Mucosa of descending colon (tissue), 3 donors: Measurements from ENCODE around the gene SCOC. TPM values are rescaled to one million over a fixed set of nuclear protein-coding genes. Genes with fewer than 3 reads are reported as not detected.

Experiments used
- ATAC-seq: fragments of 200-7000 bp; cut with Tn5 transposase; one replicate; pipeline ENCODE4 v1.9.1; 2020; ENCODE audit warnings: mild to moderate bottlenecking, moderate library complexity
- DNase-seq, 3 donors: peaks; one replicate each; pipeline ENCODE4 v3.0.0-alpha.2; 2020
- H3K36me3 ChIP-seq: fragments of 200-600 bp; one replicate; pipeline ENCODE4 v1.8.0; 2021; ENCODE audit warnings: low read depth, mild to moderate bottlenecking
- H3K4me1 ChIP-seq: fragments of 200-600 bp; one replicate; pipeline ENCODE4 v1.8.0; 2021; ENCODE audit warnings: low read depth, mild to moderate bottlenecking
- H3K4me3 ChIP-seq: fragments of 200-600 bp; one replicate; pipeline ENCODE4 v1.8.0; 2021; ENCODE audit warnings: mild to moderate bottlenecking
- H3K9me3 ChIP-seq: fragments of 200-600 bp; one replicate; pipeline ENCODE4 v1.8.0; 2021; ENCODE audit warnings: mild to moderate bottlenecking
- CTCF ChIP-seq: fragments of 200-600 bp; IDR thresholded peaks from one replicate; pipeline ENCODE4 v1.8.0; 2022; ENCODE audit warnings: antibody characterized with exemption, mild to moderate bottlenecking
- intact Hi-C, 2 donors: fragments of 100-400 bp; cut with DNase I in 1 of 2; cut with micrococcal nuclease in 1 of 2; formaldehyde crosslinking; loops; one replicate each; pipeline versions ENCODE4 v1.11.0 to v1.11.1; 2022; cut with DNase I, micrococcal nuclease
- long read RNA-seq, 2 donors: library from polyadenylated mRNA; unstranded; transcript quantifications; one replicate each; pipeline ENCODE4 v2.0.0, GENCODE V29; 2019 to 2021
- total RNA-seq, 3 donors: library from RNA; stranded (reverse); fragmentation: NEBNext Ultra II Directional in 2 of 3; extraction: Animal tissue kit (Norgen Biotek cat#: 25700) in 2 of 3; gene quantifications; one replicate each; pipeline versions ENCODE4 v1.2.1 to v1.2.4, GENCODE V29; 2021 to 2023
- donor health status: DM: no; HTN: no; CAD: no; lungs with moderate emphysema.
- donor health status: DM: no; HTN: no; CAD: no.
- donor health status: DM: no; HTN: yes; CAD: no.

The SCOC gene
- 10 to 100 TPM; 41.1 to 52.8 (median 51.3) TPM for total RNA-seq
- long read RNA-seq, donor 1, transcript SCOC-211 (4 exons, 1,959 nt) = major isoform, 61 of 73 reads
- long read RNA-seq, donor 1, partial matches to known transcripts = 2 of 73 reads
- long read RNA-seq, donor 1, other reads (novel, unspliced or antisense) = 5 of 73 reads
- long read RNA-seq, donor 2, transcript SCOC-203 (4 exons, 1,999 nt) = minor isoform, 8 of 49 reads
- long read RNA-seq, donor 2, transcript SCOC-211 (4 exons, 1,959 nt) = major isoform, 31 of 49 reads
- long read RNA-seq, donor 2, partial matches to known transcripts = 2 of 49 reads
- long read RNA-seq, donor 2, other reads (novel, unspliced or antisense) = 6 of 49 reads

GRCh38 chr4:140373328-140374129 lies at the start of gene SCOC:
TSS of gene SCOC (plus strand) at chr4:140373646. CDS start at chr4:140379171, 5,525 bp downstream.
- Histone ChIP-seq H3K36me3 (peaks cover 4% of the 10 kb centered on the region), H3K4me3 (peak within 1 kb of the TSS; percentile 59), H3K4me1 (peaks cover 8% of the 10 kb centered on the region), H3K9me3 (no peaks in the 10 kb centered on the region)
- intact Hi-C loops = no loop called here
- DNase-seq = peak; percentile 99 to 100 (median 99)
- peak; percentile 98 for ATAC-seq
- TF ChIP-seq CTCF = no peak

- H3K4me3 ChIP-seq = no peak overlapping the region
- peak; percentile 28 for TF ChIP-seq CTCF
- no peaks in the 10 kb centered on the region for H3K9me3 ChIP-seq
- DNase-seq = peak in 1 of 3 donors; percentile 54
- no peaks in the 10 kb centered on the region for H3K36me3 ChIP-seq
- intact Hi-C loops = no loop called here
- H3K4me1 ChIP-seq = no peaks in the 10 kb centered on the region
- ATAC-seq = peak; percentile 69
Measured at GRCh38 chr4:140326395-140326993, 47.0 kb upstream of the SCOC start.

- Histone ChIP-seq H3K4me3 (no peak overlapping the region), H3K4me1 (no peaks in the 10 kb centered on the region), H3K36me3 (no peaks in the 10 kb centered on the region), H3K9me3 (no peaks in the 10 kb centered on the region)
- ATAC-seq (peak; percentile 55), DNase-seq (no peak)
- intact Hi-C loops = no loop called here
- no peak for TF ChIP-seq CTCF
Measured at GRCh38 chr4:140330311-140330900, 43.0 kb upstream of the SCOC start.

- no peaks in the 10 kb centered on the region for H3K36me3 ChIP-seq
- H3K4me3 ChIP-seq = no peak overlapping the region
- intact Hi-C loops = no loop called here
- ATAC-seq (peak; percentile 38), DNase-seq (no peak)
- H3K4me1 ChIP-seq = no peaks in the 10 kb centered on the region
- TF ChIP-seq CTCF = no peak
- H3K9me3 ChIP-seq = no peaks in the 10 kb centered on the region
Measured at GRCh38 chr4:140331245-140331644, 42.2 kb upstream of the SCOC start.

- no peak for DNase-seq
Measured at GRCh38 chr4:140331876-140332275, 41.6 kb upstream of the SCOC start.

More at GRCh38 chr4:140331876-140332275, 41.6 kb upstream of the SCOC start:
- no peak overlapping the region for H3K4me3 ChIP-seq
- H3K9me3 ChIP-seq = no peaks in the 10 kb centered on the region
- TF ChIP-seq CTCF = no peak
- no peak for ATAC-seq
- no peaks in the 10 kb centered on the region for H3K4me1 ChIP-seq
- H3K36me3 ChIP-seq = no peaks in the 10 kb centered on the region
- intact Hi-C loops = no loop called here
